Subcutaneous abdominal adipose tissue (tissue), 5 donors: ENCODE data around the gene ATXN7.

ENCODE experiments used
- H3K27ac ChIP-seq: one replicate; pipeline ENCODE4 v1.7.0; 2013; ENCODE audit warnings: low read depth, mild to moderate bottlenecking, inconsistent platforms, low read length, moderate library complexity
- H3K27me3 ChIP-seq, 5 donors: one replicate each; pipeline ENCODE4 v1.7.0; 2013; ENCODE audit warnings: low read length in 5 of 5, inconsistent platforms in 1 of 5; ENCODE audit not compliant: control insufficient read depth in 5 of 5, insufficient read depth in 4 of 5
- H3K36me3 ChIP-seq, 5 donors: one replicate each; pipeline ENCODE4 v1.7.0; 2013; ENCODE audit warnings: low read length in 5 of 5; ENCODE audit not compliant: control insufficient read depth in 5 of 5, insufficient read depth in 5 of 5
- H3K4me1 ChIP-seq, 5 donors: one replicate each; pipeline ENCODE4 v1.7.0; 2013; ENCODE audit warnings: low read length in 5 of 5, mild to moderate bottlenecking in 3 of 5, moderate library complexity in 1 of 5; ENCODE audit not compliant: control insufficient read depth in 5 of 5, insufficient read depth in 5 of 5
- H3K4me3 ChIP-seq, 5 donors: one replicate each; pipeline ENCODE4 v1.7.0; 2013; ENCODE audit warnings: low read length in 5 of 5, low read depth in 1 of 5
- H3K9ac ChIP-seq, 5 donors: one replicate each; pipeline ENCODE4 v1.7.0; 2013; ENCODE audit warnings: low read length in 5 of 5, mild to moderate bottlenecking in 4 of 5, moderate library complexity in 3 of 5
- H3K9me3 ChIP-seq, 5 donors: one replicate each; pipeline ENCODE4 v1.7.0; 2013; ENCODE audit warnings: low read length in 5 of 5; ENCODE audit not compliant: control insufficient read depth in 5 of 5
- donor health status: healthy.
- donor health status: healthy.
- donor health status: healthy.
- donor health status: healthy.
- donor health status: healthy.

The ATXN7 gene

DNA sequence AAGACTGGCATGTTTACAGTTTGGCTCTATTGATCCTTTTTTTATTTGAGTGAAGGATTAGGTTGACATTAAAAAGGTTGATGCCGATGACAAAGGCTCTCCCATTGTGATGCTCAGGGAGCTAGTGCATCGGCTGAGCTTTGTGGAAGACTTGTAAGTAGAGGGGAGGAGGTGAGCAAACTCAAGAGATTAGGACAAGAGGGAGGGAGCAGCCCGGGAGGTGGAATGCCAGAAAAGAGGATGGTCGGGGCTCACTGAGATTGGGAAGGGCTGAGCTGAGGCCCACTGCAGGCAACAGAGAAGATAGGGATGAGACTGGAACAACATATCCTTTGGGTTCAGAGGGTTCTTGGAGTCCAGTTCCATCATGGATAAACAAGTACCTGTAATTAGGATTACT, 186.2 kb downstream of the ATXN7 start:
- Histone ChIP-seq H3K36me3 (no peaks in the 10 kb centered on the region), H3K9me3 (no peaks in the 10 kb centered on the region)

More for the DNA sequence above, 186.2 kb downstream of the ATXN7 start:
- H3K27me3 ChIP-seq, result no peaks in the 10 kb centered on the region
- H3K4me3 ChIP-seq, result no peak overlapping the region
- H3K27ac ChIP-seq, result no peak overlapping the region
- H3K4me1 ChIP-seq, result peaks cover 0 to 32% (median 2%) of the 10 kb centered on the region in 5 donors
- no peak overlapping the region for H3K9ac ChIP-seq
